GOT3 (cell line): Measurements from ENCODE around the gene ERGIC3.

Experiments
- DNase-seq: peaks from one replicate; lab custom pipeline; 2025; ENCODE audit warnings: mixed read lengths; lab: John Stamatoyannopoulos, UW

ERGIC3 gene

GRCh38 chr20:35561671-35562070 lies 19.8 kb downstream of the ERGIC3 start:
- no peak for DNase-seq

- DNase-seq, result no peak
Observed at GRCh38 chr20:35562541-35563110, 20.7 kb downstream of the ERGIC3 start.

GRCh38 chr20:35563834-35564233 lies 22.0 kb downstream of the ERGIC3 start:
- DNase-seq, result no peak

GRCh38 chr20:35564905-35565304 lies 23.0 kb downstream of the ERGIC3 start:
- no peak for DNase-seq

- no peak for DNase-seq
Observed at GRCh38 chr20:35568645-35569044, 26.8 kb downstream of the ERGIC3 start.

GRCh38 chr20:35571555-35571954 lies 29.7 kb downstream of the ERGIC3 start:
- DNase-seq, result no peak

- DNase-seq, result no peak
Observed at GRCh38 chr20:35572838-35573237, 31.0 kb downstream of the ERGIC3 start.

- no peak for DNase-seq
Observed at GRCh38 chr20:35575958-35576357, 34.1 kb downstream of the ERGIC3 start.

- DNase-seq, result no peak
Observed at GRCh38 chr20:35576816-35577215, 34.9 kb downstream of the ERGIC3 start.

- DNase-seq, result no peak
Observed at GRCh38 chr20:35578469-35578868, 36.6 kb downstream of the ERGIC3 start.

- DNase-seq, result no peak
Observed at GRCh38 chr20:35579196-35579595, 37.3 kb downstream of the ERGIC3 start.

- no peak for DNase-seq
Observed at GRCh38 chr20:35582131-35582530, 40.3 kb downstream of the ERGIC3 start.

GRCh38 chr20:35582741-35583404 lies 41.0 kb downstream of the ERGIC3 start:
- DNase-seq, result no peak

GRCh38 chr20:35583636-35584560 lies 42.0 kb downstream of the ERGIC3 start:
- DNase-seq, result no peak

GRCh38 chr20:35586751-35587425 lies 45.0 kb downstream of the ERGIC3 start:
- DNase-seq, result no peak

- no peak for DNase-seq
Observed at GRCh38 chr20:35587436-35587835, 45.6 kb downstream of the ERGIC3 start.

GRCh38 chr20:35588397-35588796 lies 46.5 kb downstream of the ERGIC3 start:
- no peak for DNase-seq

GRCh38 chr20:35592339-35592974 lies 50.6 kb downstream of the ERGIC3 start:
- DNase-seq, result no peak

- DNase-seq, result no peak
Observed at GRCh38 chr20:35595456-35595855, 53.6 kb downstream of the ERGIC3 start.

GRCh38 chr20:35595901-35596300 lies 54.0 kb downstream of the ERGIC3 start:
- DNase-seq, result no peak

- no peak for DNase-seq
Observed at GRCh38 chr20:35597186-35597585, 55.3 kb downstream of the ERGIC3 start.

- DNase-seq, result no peak
Observed at GRCh38 chr20:35598476-35598875, 56.6 kb downstream of the ERGIC3 start.
